OCI-LY1 (cell line): Measurements from ENCODE around the gene PLSCR2.

Experiments used
- CTCF ChIP-seq: fragments of 200-600 bp; sonication (generic), shearing (Covaris generic); IDR thresholded peaks from 2 replicates; pipeline ENCODE4 v1.5.1; 2017; ENCODE audit warnings: mild to moderate bottlenecking, antibody characterized with exemption, low read length, moderate library complexity, mixed read lengths
- EZH2 ChIP-seq: fragments of 200-600 bp; sonication (generic), shearing (Covaris generic); IDR thresholded peaks from 2 replicates; pipeline ENCODE4 v1.8.0; 2017; ENCODE audit warnings: borderline replicate concordance, mixed run types, mild to moderate bottlenecking, antibody characterized with exemption, low read length, moderate library complexity, mixed read lengths

- TF ChIP-seq CTCF (no peak), EZH2 (no peak)
Observed at GRCh38 chr3:146476094-146476740, 6.9 kb upstream of the PLSCR2 start.
